WERI-Rb-1 (cell line): ENCODE measurements around the gene RBM33.

Source experiments
- DNase-seq: peaks from one replicate; pipeline ENCODE4 v3.0.0-alpha.2; 2020
- H3K27ac ChIP-seq: fragments of 250-450 bp; sonication (Bioruptor Pico); 2 replicates; pipeline ENCODE4 v1.5.1; 2020; ENCODE audit warnings: mild to moderate bottlenecking, moderate library complexity
- H3K27me3 ChIP-seq: fragments of 250-450 bp; sonication (Bioruptor Pico); 2 replicates; pipeline ENCODE4 v1.5.1; 2021; ENCODE audit warnings: mild to moderate bottlenecking, low read depth, moderate library complexity; ENCODE audit not compliant: insufficient read depth, severe bottlenecking
- H3K36me3 ChIP-seq: fragments of 250-450 bp; sonication (Bioruptor Pico); 2 replicates; pipeline ENCODE4 v1.5.1; 2020; ENCODE audit warnings: mild to moderate bottlenecking, moderate library complexity
- H3K4me3 ChIP-seq: 2 replicates; pipeline ENCODE4 v1.5.1; 2011; ENCODE audit warnings: low read depth, mild to moderate bottlenecking, control low read depth, low read length
- H3K9me3 ChIP-seq: fragments of 250-450 bp; sonication (Bioruptor Pico); 2 replicates; pipeline ENCODE4 v1.5.1; 2021; ENCODE audit warnings: mild to moderate bottlenecking, moderate library complexity; ENCODE audit not compliant: severe bottlenecking
- TF ChIP-seq, protein P1 (sequence below): IDR thresholded peaks from 2 replicates; pipeline ENCODE4 v1.5.1; 2011; ENCODE audit warnings: low read depth, mild to moderate bottlenecking, control low read depth, inconsistent platforms, low read length

The RBM33 gene

DNA sequence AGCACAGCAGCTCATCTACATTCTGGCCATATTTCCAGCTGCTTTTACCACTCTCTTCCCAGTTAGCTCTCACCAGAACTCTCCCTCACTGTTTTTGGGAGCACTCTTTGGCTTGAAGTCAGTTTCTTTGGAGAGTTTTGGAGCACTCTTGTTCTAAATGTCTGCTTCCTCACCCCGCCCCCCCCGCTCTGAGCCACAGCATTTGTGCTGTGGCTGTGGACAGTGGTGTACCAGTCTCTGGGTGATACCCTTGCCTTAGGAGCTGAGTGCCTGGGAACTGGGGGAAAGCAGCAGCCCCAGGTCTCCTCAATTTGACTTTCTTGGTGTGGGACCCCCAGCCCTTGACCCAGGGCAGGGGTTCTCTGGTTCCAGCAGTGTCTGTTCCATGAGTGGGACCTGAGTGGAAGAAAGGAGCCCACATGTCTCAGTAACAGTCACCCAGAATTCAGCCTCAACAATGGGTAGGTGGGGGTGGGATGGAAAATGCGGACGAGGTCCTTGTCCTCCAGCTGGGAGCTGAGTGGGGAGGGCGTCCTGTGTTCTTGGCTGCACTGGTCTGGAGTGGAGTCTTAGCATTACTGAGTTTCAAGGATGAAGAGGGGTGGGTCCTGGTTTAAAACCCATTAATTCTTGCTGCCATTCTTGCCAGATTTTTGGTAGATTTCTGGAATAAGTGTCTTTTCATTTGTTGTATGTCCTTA, 18.0 kb downstream of the RBM33 start:
- Histone ChIP-seq H3K4me3 (no peak overlapping the region), H3K27ac (no peak overlapping the region), H3K36me3 (peaks cover 13% of the 10 kb centered on the region), H3K27me3 (no peaks in the 10 kb centered on the region), H3K9me3 (no peaks in the 10 kb centered on the region)
- no peak for DNase-seq
- TF ChIP-seq, protein P1, sequence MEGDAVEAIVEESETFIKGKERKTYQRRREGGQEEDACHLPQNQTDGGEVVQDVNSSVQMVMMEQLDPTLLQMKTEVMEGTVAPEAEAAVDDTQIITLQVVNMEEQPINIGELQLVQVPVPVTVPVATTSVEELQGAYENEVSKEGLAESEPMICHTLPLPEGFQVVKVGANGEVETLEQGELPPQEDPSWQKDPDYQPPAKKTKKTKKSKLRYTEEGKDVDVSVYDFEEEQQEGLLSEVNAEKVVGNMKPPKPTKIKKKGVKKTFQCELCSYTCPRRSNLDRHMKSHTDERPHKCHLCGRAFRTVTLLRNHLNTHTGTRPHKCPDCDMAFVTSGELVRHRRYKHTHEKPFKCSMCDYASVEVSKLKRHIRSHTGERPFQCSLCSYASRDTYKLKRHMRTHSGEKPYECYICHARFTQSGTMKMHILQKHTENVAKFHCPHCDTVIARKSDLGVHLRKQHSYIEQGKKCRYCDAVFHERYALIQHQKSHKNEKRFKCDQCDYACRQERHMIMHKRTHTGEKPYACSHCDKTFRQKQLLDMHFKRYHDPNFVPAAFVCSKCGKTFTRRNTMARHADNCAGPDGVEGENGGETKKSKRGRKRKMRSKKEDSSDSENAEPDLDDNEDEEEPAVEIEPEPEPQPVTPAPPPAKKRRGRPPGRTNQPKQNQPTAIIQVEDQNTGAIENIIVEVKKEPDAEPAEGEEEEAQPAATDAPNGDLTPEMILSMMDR, result no peak

DNA sequence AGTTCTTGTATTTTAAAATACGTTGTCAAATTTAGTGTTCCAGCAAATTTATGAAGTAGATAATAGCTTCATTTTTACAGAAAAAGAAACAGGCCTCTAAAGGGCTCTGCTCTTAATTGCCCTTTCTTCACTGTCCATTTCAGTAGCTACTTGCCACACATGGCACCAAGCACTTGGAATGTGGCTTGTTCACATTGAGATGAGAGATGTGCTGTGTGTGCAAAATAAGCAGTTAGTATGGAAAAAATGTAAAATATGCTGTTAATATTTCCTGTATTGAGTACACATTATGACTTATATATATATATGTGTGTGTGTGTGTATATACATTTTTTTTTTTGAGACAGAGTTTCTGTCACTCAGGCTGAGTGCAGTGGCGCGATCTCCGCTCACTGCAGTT, 19.5 kb downstream of the RBM33 start:
- no peak for DNase-seq
- TF ChIP-seq, protein P1, result no peak
- no peaks in the 10 kb centered on the region for H3K9me3 ChIP-seq
- H3K4me3 ChIP-seq, result no peak overlapping the region
- H3K36me3 ChIP-seq, result peaks cover 13% of the 10 kb centered on the region
- no peaks in the 10 kb centered on the region for H3K27me3 ChIP-seq
- no peak overlapping the region for H3K27ac ChIP-seq

DNA sequence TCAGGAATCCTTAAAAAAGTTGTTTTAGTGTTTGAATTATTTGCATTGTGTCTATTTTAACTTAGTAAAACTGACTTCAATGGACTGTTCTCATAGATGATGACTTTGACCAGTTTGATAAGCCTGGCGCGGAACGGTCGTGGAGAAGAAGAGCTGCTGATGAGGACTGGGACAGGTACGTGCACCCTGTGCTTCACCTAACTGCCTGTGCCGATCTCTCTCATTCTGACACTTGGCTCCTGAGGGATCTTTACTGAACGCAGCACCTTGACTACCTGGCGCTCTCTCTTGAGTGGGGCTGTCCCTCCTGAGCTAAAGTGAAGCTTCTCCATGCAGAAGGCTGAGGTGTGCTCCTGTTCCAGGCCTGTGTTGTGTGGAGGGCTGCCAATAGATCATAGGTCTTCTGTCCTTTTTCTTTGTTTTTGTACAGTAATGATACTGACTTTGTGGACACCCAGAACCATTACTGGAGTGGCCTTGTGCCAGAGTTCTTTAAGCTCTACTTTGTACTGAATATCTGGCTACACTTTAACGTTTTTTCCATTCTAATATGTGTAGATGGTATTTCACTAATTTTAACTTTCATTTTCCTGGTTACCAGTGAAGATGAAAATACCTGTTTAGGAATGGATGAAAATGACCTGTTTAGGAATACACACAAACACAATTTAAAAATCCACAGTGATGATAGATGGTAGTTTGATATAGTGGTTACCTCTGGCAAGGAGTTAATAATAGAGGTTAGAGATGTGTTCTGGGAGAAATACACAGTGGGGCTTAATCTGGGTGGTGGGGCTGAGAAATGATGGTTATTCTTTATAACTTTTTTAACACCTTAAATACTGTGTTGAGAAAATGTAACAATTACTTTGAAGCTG, 20.9 kb downstream of the RBM33 start:
- Histone ChIP-seq H3K4me3 (no peak overlapping the region), H3K27me3 (no peaks in the 10 kb centered on the region), H3K9me3 (no peaks in the 10 kb centered on the region), H3K36me3 (peaks cover 13% of the 10 kb centered on the region), H3K27ac (no peak overlapping the region)
- DNase-seq, result no peak
- TF ChIP-seq, protein P1, result no peak

DNA sequence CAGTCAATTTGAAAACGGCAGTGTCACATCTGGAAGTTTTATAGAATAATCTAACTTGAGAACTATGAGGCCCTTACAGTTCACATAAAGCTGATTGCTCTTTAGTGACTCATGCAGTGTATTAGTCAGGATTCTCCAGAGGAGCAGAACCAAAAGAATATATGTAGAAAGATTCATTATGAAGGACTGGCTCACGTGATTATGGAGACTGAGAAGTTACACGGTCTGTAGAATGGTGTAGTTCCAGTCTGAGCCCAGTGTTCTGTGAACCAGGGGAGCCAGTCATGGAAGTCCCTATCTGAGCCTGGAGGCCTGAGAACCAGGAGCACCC, 21.5 kb downstream of the RBM33 start:
- no peaks in the 10 kb centered on the region for H3K27me3 ChIP-seq
- no peaks in the 10 kb centered on the region for H3K9me3 ChIP-seq
- H3K4me3 ChIP-seq, result no peak overlapping the region
- peaks cover 13% of the 10 kb centered on the region for H3K36me3 ChIP-seq
- TF ChIP-seq, protein P1, result no peak
- H3K27ac ChIP-seq, result no peak overlapping the region
- DNase-seq, result no peak

DNA sequence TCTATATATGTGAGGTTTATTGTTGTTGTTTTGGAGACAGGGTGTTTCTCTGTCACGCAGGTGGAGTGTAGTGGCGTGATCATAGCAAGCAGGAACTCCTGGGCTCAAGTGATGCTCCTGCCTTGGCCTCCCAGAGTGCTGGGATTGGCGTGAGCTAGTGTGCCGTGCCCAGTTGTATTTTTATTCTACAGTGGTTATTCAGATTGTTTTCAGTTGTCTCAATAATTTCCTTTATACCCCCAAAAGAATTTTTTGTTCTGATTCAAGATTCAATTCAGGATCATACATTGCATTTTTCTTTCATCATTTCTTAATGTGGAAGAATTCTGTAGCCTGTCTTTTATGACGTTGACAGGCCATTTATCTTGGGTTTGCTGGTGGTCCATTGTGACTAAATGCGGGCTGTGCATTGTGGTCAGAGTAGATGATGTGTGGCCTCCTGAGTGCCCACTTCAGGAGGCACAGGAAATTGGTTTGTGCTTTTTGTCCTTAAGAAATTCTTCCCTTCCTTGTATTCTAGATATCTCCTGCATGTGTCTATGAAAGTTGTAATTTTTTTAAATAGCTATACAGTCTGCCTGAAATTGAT, 22.9 kb downstream of the RBM33 start:
- no peak for DNase-seq
- TF ChIP-seq, protein P1, result no peak
- Histone ChIP-seq H3K9me3 (no peaks in the 10 kb centered on the region), H3K36me3 (peaks cover 13% of the 10 kb centered on the region), H3K27me3 (no peaks in the 10 kb centered on the region), H3K4me3 (no peak overlapping the region), H3K27ac (no peak overlapping the region)
